RCC 7860 (cell line): ENCODE results near the gene PRKX.
"Not testable (repeated sequence)": the region's sequence is repeated elsewhere in the genome, so short reads cannot be mapped to it uniquely, and the experiment has no call there.

ENCODE experiments used
- DNase-seq: peaks from one replicate; pipeline ENCODE4 v3.0.0-alpha.2; 2015; ENCODE audit warnings: low spot score
- FAIRE-seq: peaks from 2 replicates; lab custom pipeline; 2012; peaks lifted over from hg19 to GRCh38; lab: Jason Lieb, UNC

The PRKX gene

GRCh38 chrX:3585719-3586118 is 127.7 kb downstream of the PRKX start:
- no peak for FAIRE-seq
- DNase-seq, result no peak

DNA sequence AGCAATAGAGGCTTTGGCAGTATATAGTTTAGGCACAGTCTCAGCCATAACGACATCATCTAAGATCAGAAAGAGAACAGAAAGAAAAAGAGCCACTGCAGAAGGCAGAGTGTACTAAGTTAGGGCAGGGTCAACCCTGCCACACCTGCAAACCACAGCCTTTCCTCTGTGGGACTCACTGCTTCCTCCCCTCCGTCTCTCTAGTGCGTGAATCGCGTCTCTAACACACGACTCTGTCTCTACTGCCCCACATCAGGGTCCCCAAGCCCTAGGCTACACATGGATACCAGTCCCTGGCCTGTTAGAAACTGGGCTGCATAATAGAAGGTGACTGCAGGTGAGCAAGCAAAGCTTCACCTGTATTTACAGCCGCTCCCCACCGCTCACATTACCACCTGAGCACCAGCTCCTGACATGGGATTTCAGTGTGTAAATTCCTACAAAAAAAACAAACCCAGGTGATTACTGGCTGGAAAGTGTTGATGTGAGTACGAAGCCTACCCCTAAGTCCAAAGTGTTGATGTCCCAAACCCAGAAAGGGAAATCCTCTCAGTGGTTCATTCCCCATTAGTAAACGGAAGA is 128.9 kb downstream of the PRKX start:
- DNase-seq, result no peak
- no peak for FAIRE-seq

DNA sequence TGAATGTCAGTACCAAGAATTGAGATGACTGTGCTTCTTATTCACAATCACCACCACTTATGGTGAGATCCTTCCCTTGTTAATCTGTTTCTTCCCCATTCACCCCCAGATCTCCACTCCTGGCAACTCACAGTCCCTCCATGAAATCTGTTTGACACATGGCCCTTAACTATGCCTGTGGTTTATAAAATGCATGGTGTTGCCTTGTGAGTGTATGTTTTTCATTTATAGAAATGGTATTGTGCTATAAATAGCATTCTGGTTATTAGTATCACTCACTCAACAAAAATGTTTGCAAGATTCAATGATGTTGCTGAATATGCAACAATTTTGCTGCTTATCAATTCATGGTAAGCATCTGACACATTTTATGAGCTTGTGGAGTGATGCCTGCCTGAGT is 131.0 kb downstream of the PRKX start:
- DNase-seq (no peak), FAIRE-seq (no peak)

GRCh38 chrX:3581609-3582108 is 131.8 kb downstream of the PRKX start:
- FAIRE-seq (no peak), DNase-seq (no peak)

GRCh38 chrX:3577551-3577950 is 135.9 kb downstream of the PRKX start:
- DNase-seq (no peak), FAIRE-seq (no peak)

DNA sequence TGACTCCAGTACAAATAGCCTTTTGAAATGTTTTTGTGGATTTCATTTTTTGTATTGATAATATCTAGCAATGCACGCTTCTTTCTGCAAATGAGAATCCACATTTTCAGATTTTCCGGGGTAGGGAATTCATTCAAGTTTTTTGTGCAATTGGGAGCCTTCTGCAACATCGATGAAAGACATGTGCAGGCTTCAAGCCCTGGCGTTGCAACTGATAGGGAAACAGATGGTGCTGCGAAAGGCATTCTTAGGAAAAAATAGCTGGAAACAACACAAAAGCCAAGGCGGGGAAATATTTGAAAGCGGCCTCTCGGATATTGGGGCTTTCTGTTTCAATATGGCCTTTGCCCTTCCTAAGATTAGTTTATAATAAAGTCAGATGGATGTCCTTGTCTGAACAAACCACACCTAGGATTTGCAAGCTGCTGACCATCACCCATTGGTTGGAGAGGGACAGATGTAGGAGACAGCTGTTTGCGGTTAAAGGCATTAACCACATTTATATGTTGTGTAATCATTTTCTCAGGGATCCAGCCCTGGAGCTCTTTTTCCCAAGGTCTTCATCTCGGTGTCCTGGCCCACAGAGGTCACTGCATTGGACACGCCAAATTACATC is 136.5 kb downstream of the PRKX start:
- DNase-seq, result no peak
- no peak for FAIRE-seq

- FAIRE-seq (no peak), DNase-seq (no peak)
These were observed 145.8 kb downstream of the PRKX start for GRCh38 chrX:3567686-3568085.

- DNase-seq, result no peak
- no peak for FAIRE-seq
These were observed 150.0 kb downstream of the PRKX start for GRCh38 chrX:3563451-3563850.

GRCh38 chrX:3560010-3560409 is 153.4 kb downstream of the PRKX start:
- not testable (repeated sequence) for DNase-seq, FAIRE-seq
